T-helper 2 cell treated with Interferon-gamma antibody and Interleukin-4, amounts not matched to agents 5 μg/mL and 100 μg/mL, for 36 hours (primary cell): Measurements from ENCODE around the gene C1orf50.

Source experiments
- DNase-seq: peaks from one replicate; pipeline ENCODE4 v3.0.0; 2021; ENCODE audit warnings: low spot score
- H3K27ac Mint-ChIP-seq: one replicate; pipeline ENCODE4 v1.8.0; 2021; ENCODE audit warnings: mild to moderate bottlenecking, mixed read lengths
- H3K27me3 Mint-ChIP-seq: one replicate; pipeline ENCODE4 v1.8.0; 2021; ENCODE audit warnings: low read depth, mixed read lengths
- H3K36me3 Mint-ChIP-seq: one replicate; pipeline ENCODE4 v1.8.0; 2021; ENCODE audit warnings: low read depth, mixed read lengths
- H3K4me1 Mint-ChIP-seq: one replicate; pipeline ENCODE4 v1.8.0; 2021; ENCODE audit warnings: low read depth, mixed read lengths
- H3K4me3 Mint-ChIP-seq: one replicate; pipeline ENCODE4 v1.8.0; 2022; ENCODE audit warnings: mild to moderate bottlenecking, moderate library complexity, mixed read lengths
- H3K9me3 Mint-ChIP-seq: one replicate; pipeline ENCODE4 v1.8.0; 2021; ENCODE audit warnings: mixed read lengths

C1orf50 gene

DNA sequence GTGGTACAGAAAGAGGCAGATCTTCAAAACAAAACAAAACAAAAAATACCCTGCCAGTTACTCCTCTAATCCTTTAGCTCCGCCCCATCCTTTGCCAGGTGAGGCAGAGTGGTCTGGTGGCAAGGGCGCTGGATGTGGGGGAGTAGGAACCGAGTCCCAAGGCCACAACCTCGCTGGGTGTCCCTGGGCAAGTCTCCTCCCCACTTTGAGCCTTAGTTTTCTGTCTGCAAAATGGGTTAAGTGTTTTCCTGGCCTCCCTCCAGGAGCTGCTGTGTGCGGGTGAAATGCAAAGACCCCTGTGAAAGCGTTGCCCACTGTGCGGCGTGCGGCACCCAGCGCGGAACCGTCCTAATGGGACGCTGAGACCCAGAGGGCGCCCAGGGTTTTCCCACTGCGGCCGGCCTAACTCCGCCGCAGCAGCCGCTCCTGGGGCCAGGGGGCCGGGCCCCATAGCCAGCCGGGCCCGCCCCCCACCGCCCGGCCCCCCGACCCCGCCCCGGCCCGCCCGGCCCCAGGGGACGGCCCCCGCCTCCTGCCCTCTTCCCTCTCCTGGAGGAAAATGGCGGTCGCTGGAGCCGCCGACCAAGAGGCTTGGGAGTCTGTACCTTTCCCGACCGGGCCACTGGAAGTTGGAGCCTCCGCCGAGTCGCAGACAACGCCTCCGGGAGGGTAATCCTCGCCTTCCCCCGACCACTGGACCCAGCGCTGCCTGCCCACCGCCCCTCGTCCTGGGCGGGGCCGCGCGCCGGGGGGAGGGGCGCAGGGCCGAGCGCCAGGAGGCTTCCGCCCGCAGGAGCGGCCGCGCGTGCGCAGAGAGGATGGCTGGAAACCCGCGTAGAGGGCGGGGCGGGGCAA lies 49.8 kb downstream of the C1orf50 start, which contains the start of the genes ERMAP and SVBP:
TSS of gene ERMAP (plus strand) at position 538 of the 855 bp plus-strand sequence. CDS start 13,327 bp downstream, outside the sequence.
TSS of gene SVBP (minus strand) at position 813 of the 855 bp plus-strand sequence. CDS start 853 bp downstream, outside the sequence.
- peaks cover 7% of the 10 kb centered on the region for H3K36me3 Mint-ChIP-seq
- peak within 1 kb of the TSS; percentile 87 for H3K27ac Mint-ChIP-seq
- DNase-seq = peak; percentile 92
- no peaks in the 10 kb centered on the region for H3K9me3 Mint-ChIP-seq
- H3K27me3 Mint-ChIP-seq = peaks cover 2% of the 10 kb centered on the region
- peak within 1 kb of the TSS; percentile 87 for H3K4me3 Mint-ChIP-seq
- H3K4me1 Mint-ChIP-seq = peaks cover 20% of the 10 kb centered on the region

DNA sequence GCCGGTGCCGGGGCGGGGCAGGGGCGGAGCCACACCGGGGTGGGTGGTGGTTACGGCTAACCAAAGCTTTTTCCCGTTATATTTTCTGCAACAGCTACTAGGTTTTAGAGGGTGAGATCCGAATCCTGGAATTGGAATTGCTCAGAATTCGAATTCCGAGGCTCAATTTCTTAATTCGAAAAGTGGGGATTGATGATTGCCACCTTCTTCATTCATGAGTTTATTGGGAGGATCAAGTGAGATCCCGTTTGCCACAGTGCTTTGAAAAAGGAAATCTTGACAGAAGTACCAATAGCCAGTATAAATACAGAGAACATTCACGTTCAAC lies 50.4 kb downstream of the C1orf50 start:
- no peak for DNase-seq
- Mint-ChIP-seq H3K27ac (no peak overlapping the region), H3K9me3 (no peaks in the 10 kb centered on the region), H3K4me1 (peaks cover 20% of the 10 kb centered on the region), H3K4me3 (peak overlapping the region; percentile 87), H3K27me3 (peaks cover 2% of the 10 kb centered on the region), H3K36me3 (peaks cover 7% of the 10 kb centered on the region)

DNA sequence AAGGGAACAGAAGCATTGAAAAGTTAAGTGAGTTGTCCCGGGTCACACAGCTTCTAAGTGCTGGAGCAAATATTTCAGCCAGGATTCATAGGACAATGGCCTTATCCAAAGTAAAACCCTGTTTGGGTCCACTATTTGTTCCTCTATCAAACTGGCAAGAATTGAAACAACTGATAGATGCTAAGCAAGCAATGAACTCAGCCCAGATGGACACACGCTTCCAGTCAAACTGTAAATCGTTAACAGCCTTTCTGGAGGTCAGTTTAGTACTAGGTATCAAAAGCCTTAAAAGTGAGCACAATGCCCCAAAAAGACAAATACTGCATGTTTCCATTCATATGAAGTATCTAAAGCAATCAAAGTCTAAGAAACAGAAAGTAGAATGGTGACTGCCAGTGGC lies 50.9 kb downstream of the C1orf50 start:
- peaks cover 7% of the 10 kb centered on the region for H3K36me3 Mint-ChIP-seq
- no peak for DNase-seq
- H3K9me3 Mint-ChIP-seq = no peaks in the 10 kb centered on the region
- peaks cover 25% of the 10 kb centered on the region for H3K4me1 Mint-ChIP-seq
- H3K27me3 Mint-ChIP-seq = peaks cover 2% of the 10 kb centered on the region
- H3K4me3 Mint-ChIP-seq = peak overlapping the region; percentile 87
- H3K27ac Mint-ChIP-seq = no peak overlapping the region

DNA sequence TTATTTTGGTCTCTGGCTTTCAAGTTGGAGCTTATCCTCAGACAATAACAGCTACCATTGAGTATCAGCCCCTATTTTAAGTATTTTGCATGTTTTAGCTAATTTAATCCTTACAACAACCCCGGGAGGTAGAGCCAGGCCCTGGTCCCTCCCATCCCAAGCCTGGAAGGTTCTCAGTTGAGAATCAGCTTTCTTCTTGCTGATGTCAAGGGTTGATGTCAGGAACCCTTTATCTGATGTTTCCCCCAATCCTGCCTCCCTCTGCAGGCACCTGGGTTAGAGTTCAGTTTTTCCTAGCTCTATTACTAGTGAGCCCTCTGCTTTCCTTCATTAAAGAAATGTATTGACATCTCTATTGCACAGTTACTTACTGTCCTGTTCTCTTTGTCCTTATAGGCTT lies 53.8 kb downstream of the C1orf50 start:
- Mint-ChIP-seq H3K36me3 (peaks cover 4% of the 10 kb centered on the region), H3K4me1 (peaks cover 27% of the 10 kb centered on the region), H3K27ac (no peak overlapping the region), H3K4me3 (no peak overlapping the region), H3K27me3 (peaks cover 2% of the 10 kb centered on the region), H3K9me3 (no peaks in the 10 kb centered on the region)
- DNase-seq = no peak

DNA sequence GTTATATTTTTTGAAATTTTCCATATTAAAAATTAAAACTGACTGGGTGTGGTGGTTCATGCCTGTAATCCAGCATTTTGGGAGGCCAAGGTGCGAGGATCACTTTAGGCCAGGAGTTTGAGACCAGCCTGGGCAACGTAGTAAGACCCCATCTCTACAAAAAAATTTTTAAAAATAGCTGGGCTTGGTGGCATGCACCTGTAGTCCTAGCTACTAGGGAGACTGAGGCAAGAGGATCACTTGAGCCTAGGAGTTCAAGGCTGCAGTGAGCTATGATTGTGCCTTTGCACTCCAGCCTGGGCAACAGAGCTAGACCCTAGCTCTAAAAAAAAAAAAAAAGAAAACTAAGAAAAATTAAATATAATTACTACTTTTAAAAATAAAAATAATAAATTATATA lies 54.6 kb downstream of the C1orf50 start:
- peaks cover 2% of the 10 kb centered on the region for H3K27me3 Mint-ChIP-seq
- H3K4me1 Mint-ChIP-seq = peaks cover 20% of the 10 kb centered on the region
- no peak overlapping the region for H3K27ac Mint-ChIP-seq
- H3K4me3 Mint-ChIP-seq = no peak overlapping the region
- H3K36me3 Mint-ChIP-seq = no peaks in the 10 kb centered on the region
- DNase-seq = no peak
- no peaks in the 10 kb centered on the region for H3K9me3 Mint-ChIP-seq

DNA sequence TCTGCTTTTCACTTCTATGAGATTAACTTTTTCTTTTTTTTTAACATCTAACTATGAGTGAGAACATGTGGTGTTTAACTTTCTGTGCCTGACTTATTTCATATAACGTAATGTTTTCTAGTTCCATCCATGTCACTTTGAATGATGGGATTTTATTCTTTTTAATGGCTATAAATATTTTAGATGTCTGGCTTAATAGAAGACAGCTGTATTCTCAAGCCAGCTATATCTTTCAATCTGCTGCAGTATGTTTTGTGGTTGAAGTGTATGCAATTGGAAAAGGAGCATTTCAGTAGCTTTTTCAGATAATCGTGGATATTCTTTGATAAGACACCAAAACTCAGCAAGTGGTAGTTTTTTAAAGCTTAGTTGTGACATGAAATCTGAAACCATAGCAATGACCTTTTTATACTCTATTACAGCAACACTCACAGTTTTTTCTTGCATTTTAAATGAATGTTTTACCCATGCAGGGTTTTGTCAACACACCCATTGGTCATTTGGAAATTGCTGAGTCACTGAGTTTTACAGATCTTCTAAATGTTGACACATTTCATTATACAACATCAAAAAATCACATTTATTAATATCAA lies 55.8 kb downstream of the C1orf50 start:
- Mint-ChIP-seq H3K9me3 (no peaks in the 10 kb centered on the region), H3K4me1 (peaks cover 14% of the 10 kb centered on the region), H3K27ac (no peak overlapping the region), H3K36me3 (no peaks in the 10 kb centered on the region), H3K27me3 (peaks cover 2% of the 10 kb centered on the region), H3K4me3 (no peak overlapping the region)
- DNase-seq = no peak

DNA sequence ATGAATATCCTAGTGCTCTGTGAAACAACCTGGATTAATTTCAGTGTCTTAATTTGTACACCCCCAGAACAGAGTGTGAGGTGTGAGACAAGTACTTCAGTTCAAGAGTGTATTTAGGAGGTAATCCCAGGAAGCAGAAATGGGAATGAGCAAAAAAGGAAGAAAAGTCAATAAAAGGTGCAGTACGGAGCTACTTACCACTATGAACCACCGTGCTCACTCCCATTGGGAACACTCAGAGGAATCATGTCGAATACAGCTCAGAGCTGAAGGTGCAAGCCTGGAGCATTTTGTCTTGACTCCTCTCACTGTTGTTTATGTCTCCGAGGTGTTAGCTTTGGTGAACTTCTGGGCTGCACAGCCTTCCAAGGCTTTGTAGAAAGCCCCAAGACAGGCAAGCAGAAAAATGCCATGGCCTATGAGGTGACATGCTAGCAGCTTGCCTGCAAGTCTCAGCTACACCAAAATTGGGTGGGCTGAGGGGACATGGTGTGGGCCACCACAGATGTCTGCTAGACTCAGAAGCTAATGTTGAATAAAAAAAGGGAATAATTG lies 57.5 kb downstream of the C1orf50 start:
- Mint-ChIP-seq H3K9me3 (no peaks in the 10 kb centered on the region), H3K27me3 (no peaks in the 10 kb centered on the region), H3K27ac (no peak overlapping the region), H3K4me1 (peaks cover 11% of the 10 kb centered on the region), H3K4me3 (no peak overlapping the region), H3K36me3 (no peaks in the 10 kb centered on the region)
- DNase-seq = no peak

DNA sequence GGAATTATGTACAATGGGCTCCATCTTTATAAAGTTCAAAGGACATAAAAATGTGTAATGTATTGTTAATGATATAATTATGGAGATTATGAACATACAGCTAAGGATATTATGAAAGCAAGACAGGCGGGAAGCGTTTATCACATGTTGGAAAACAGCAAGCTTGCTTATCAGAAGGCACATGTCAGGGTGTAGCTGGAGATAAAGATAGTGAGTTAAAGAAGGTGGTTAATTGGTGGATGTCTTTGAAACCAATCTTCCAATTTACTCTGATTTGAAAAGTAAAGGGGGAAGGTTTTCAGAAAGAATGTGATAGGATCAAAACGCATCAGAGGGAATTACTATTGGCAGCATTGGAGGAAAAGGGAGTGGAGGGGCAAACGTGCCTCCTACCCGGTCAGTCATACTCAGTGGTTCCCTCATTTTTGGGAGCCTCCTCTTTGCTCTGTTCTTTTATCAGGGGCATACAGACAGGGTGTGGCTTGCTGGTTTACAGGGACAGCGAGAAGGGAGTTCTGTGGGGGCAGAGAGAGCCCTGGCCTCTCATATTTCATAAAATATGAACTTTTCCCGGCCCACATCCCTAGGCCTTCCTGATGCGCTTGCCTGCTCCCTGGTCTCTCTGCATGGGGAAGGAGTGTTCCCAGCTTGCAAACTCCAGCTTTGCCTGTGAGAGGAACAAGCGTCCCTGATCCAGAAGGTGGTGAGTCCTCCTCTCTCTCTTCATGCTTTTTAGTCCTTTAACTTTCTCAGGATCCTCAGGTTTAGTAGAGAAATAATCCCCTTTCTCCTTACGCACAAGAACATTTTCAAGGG lies 58.2 kb downstream of the C1orf50 start:
- DNase-seq = no peak
- no peaks in the 10 kb centered on the region for H3K9me3 Mint-ChIP-seq

More for the DNA sequence above, 58.2 kb downstream of the C1orf50 start:
- Mint-ChIP-seq H3K27me3 (no peaks in the 10 kb centered on the region), H3K4me3 (no peak overlapping the region), H3K27ac (no peak overlapping the region), H3K4me1 (peaks cover 11% of the 10 kb centered on the region), H3K36me3 (no peaks in the 10 kb centered on the region)
